ENCODE data around the gene LRRC3. TPM values are rescaled to one million over a fixed set of nuclear protein-coding genes. Genes with fewer than 3 reads are reported as not detected.
"Not testable (repeated sequence)": the region's sequence is repeated elsewhere in the genome, so short reads cannot be mapped to it uniquely, and the experiment has no call there.

Gene LRRC3
- polyA plus RNA-seq (ENCODE audit: insufficient read length in 3 of 3) = 1 to 10 TPM; 4.1 to 6.0 (median 5.8) TPM
- long read RNA-seq, donor 1, full-length matches to known transcripts = 3 of 3 reads
- long read RNA-seq, donor 1, partial matches to known transcripts = 0 of 3 reads
- long read RNA-seq, donor 1, other reads (novel, unspliced or antisense) = 0 of 3 reads
- long read RNA-seq, donor 2, full-length matches to known transcripts = 4 of 4 reads
- long read RNA-seq, donor 2, partial matches to known transcripts = 0 of 4 reads
- long read RNA-seq, donor 2, other reads (novel, unspliced or antisense) = 0 of 4 reads
- long read RNA-seq, donor 3, full-length matches to known transcripts = 7 of 7 reads
- long read RNA-seq, donor 3, partial matches to known transcripts = 0 of 7 reads
- long read RNA-seq, donor 3, other reads (novel, unspliced or antisense) = 0 of 7 reads
- long read RNA-seq, donor 4, full-length matches to known transcripts = 2 of 2 reads
- long read RNA-seq, donor 4, partial matches to known transcripts = 0 of 2 reads
- long read RNA-seq, donor 4, other reads (novel, unspliced or antisense) = 0 of 2 reads
- long read RNA-seq, donor 5, full-length matches to known transcripts = 7 of 7 reads
- long read RNA-seq, donor 5, partial matches to known transcripts = 0 of 7 reads
- long read RNA-seq, donor 5, other reads (novel, unspliced or antisense) = 0 of 7 reads
- long read RNA-seq, donor 6, full-length matches to known transcripts = 6 of 6 reads
- long read RNA-seq, donor 6, partial matches to known transcripts = 0 of 6 reads
- long read RNA-seq, donor 6, other reads (novel, unspliced or antisense) = 0 of 6 reads
- long read RNA-seq, donor 7, full-length matches to known transcripts = 3 of 3 reads
- long read RNA-seq, donor 7, partial matches to known transcripts = 0 of 3 reads
- long read RNA-seq, donor 7, other reads (novel, unspliced or antisense) = 0 of 3 reads
- long read RNA-seq, donor 8, full-length matches to known transcripts = 3 of 3 reads
- long read RNA-seq, donor 8, partial matches to known transcripts = 0 of 3 reads
- long read RNA-seq, donor 8, other reads (novel, unspliced or antisense) = 0 of 3 reads
- long read RNA-seq, donor 9, full-length matches to known transcripts = 3 of 3 reads
- long read RNA-seq, donor 9, partial matches to known transcripts = 0 of 3 reads
- long read RNA-seq, donor 9, other reads (novel, unspliced or antisense) = 0 of 3 reads
- long read RNA-seq, donor 10 = 0 reads
- long read RNA-seq, donor 11, full-length matches to known transcripts = 2 of 2 reads
- long read RNA-seq, donor 11, partial matches to known transcripts = 0 of 2 reads
- long read RNA-seq, donor 11, other reads (novel, unspliced or antisense) = 0 of 2 reads
- long read RNA-seq, donor 12 = 0 reads
- long read RNA-seq, donor 13, full-length matches to known transcripts = 2 of 2 reads
- long read RNA-seq, donor 13, partial matches to known transcripts = 0 of 2 reads
- long read RNA-seq, donor 13, other reads (novel, unspliced or antisense) = 0 of 2 reads
- long read RNA-seq, donor 14, full-length matches to known transcripts = 1 of 1 reads
- long read RNA-seq, donor 14, partial matches to known transcripts = 0 of 1 reads
- long read RNA-seq, donor 14, other reads (novel, unspliced or antisense) = 0 of 1 reads
- long read RNA-seq, donor 15 = 0 reads
- long read RNA-seq, donor 16, full-length matches to known transcripts = 9 of 17 reads
- long read RNA-seq, donor 16, partial matches to known transcripts = 8 of 17 reads
- long read RNA-seq, donor 16, other reads (novel, unspliced or antisense) = 0 of 17 reads

GRCh38 chr21:44454747-44455523, at the start of gene LRRC3:
Gene LRRC3, plus strand, starts transcription at chr21:44455510. Its CDS starts 1,135 bp downstream, at chr21:44456645.
- DNase-seq (ENCODE audit: extremely low read depth in 1 of 11, low read depth in 9 of 11, low spot score in 4 of 11) = peak in 10 of 11 donors; percentile 35 to 84 (median 69)

- no peak for DNase-seq (ENCODE audit: extremely low read depth in 1 of 11, low read depth in 9 of 11, low spot score in 4 of 11)
Measured at GRCh38 chr21:44405948-44406872, 49.1 kb upstream of the LRRC3 start.

- DNase-seq (ENCODE audit: extremely low read depth in 1 of 11, low read depth in 9 of 11, low spot score in 4 of 11) = no peak
Measured at GRCh38 chr21:44406953-44407352, 48.4 kb upstream of the LRRC3 start.

GRCh38 chr21:44407493-44407892, 47.8 kb upstream of the LRRC3 start:
- no peak for DNase-seq (ENCODE audit: extremely low read depth in 1 of 11, low read depth in 9 of 11, low spot score in 4 of 11)

GRCh38 chr21:44408226-44408625, 47.1 kb upstream of the LRRC3 start:
- no peak for DNase-seq (ENCODE audit: extremely low read depth in 1 of 11, low read depth in 9 of 11, low spot score in 4 of 11)

- no peak for DNase-seq (ENCODE audit: extremely low read depth in 1 of 11, low read depth in 9 of 11, low spot score in 4 of 11)
Measured at GRCh38 chr21:44413566-44414290, 41.6 kb upstream of the LRRC3 start.

- DNase-seq (ENCODE audit: extremely low read depth in 1 of 11, low read depth in 9 of 11, low spot score in 4 of 11) = no peak
Measured at GRCh38 chr21:44414291-44415072, 40.8 kb upstream of the LRRC3 start.

GRCh38 chr21:44415073-44416025, 40.0 kb upstream of the LRRC3 start:
- no peak for DNase-seq (ENCODE audit: extremely low read depth in 1 of 11, low read depth in 9 of 11, low spot score in 4 of 11)

GRCh38 chr21:44416193-44416592, 39.1 kb upstream of the LRRC3 start:
- DNase-seq (ENCODE audit: extremely low read depth in 1 of 11, low read depth in 9 of 11, low spot score in 4 of 11) = no peak

GRCh38 chr21:44417621-44418107, 37.6 kb upstream of the LRRC3 start:
- not testable (repeated sequence) for DNase-seq (ENCODE audit: extremely low read depth in 1 of 11, low read depth in 9 of 11, low spot score in 4 of 11)

- DNase-seq (ENCODE audit: extremely low read depth in 1 of 11, low read depth in 9 of 11, low spot score in 4 of 11) = no peak
Measured at GRCh38 chr21:44418108-44418875, 37.0 kb upstream of the LRRC3 start.

GRCh38 chr21:44418876-44419230, 36.5 kb upstream of the LRRC3 start:
- DNase-seq (ENCODE audit: extremely low read depth in 1 of 11, low read depth in 9 of 11, low spot score in 4 of 11) = no peak

GRCh38 chr21:44419679-44420078, 35.6 kb upstream of the LRRC3 start:
- DNase-seq (ENCODE audit: extremely low read depth in 1 of 11, low read depth in 9 of 11, low spot score in 4 of 11) = no peak
